Activated CD8-positive, alpha-beta memory T cell treated with anti-CD3 and anti-CD28 coated beads, Interleukin-2, amount 50 U/mL, for 24 hours (primary cell): ENCODE measurements around the gene OLFM3.

Source experiments
- DNase-seq: peaks from one replicate; pipeline ENCODE4 v3.0.0-alpha.2; 2020; ENCODE audit errors: extremely low read depth

Gene OLFM3

DNA sequence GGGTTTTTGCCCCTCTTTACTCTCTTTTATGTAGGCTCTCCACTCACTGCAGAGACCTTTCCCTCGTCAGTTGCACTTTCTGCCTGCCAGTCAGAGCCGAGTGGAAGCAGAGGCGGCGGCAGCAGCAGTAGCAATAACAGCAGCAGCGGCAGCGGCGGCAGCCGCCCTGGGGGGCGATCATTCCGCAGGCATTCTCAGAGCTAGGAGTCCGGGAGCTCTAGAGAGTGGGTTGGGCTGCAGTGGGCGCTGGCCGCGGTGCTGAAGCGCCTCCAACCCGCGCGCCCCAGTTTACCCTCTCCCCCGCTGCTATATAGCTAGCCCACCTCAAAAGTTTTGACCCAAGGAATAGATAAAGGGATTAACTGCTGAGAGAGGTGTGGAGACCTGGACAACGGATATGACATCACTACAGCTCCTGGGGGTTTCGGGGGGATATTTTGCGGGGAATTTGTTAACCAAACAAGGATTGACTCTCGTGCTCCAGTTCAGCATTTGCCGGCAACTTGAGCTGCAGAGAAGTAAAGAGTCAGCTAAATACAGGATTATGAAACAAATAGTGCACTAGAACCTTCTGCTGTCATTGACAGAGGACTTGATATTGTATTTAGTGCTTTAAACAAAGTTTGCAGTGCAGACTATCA is at the start of gene OLFM3:
OLFM3 (minus strand) TSS at position 102 of the 641 bp plus-strand sequence.
- no peak for DNase-seq

DNA sequence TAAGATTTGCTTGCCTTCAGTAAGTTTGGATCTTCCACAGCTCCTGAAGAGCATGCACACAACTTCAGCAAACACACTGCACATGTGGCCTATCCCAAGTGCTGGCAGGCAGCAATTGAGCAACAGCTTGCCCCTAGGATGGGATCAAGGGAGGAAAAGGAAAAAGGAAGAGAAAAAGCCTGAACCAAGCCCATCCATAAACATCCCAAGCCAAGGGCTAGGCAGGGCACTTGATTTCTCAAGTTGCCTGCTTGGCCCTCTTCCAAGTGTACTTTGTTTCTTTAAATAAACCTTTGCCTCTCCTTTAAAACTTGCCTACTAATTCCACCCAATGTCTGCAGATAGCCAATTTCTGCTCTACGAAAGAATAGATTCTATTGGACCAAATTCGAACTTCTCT is 49.0 kb upstream of the OLFM3 start:
- no peak for DNase-seq

DNA sequence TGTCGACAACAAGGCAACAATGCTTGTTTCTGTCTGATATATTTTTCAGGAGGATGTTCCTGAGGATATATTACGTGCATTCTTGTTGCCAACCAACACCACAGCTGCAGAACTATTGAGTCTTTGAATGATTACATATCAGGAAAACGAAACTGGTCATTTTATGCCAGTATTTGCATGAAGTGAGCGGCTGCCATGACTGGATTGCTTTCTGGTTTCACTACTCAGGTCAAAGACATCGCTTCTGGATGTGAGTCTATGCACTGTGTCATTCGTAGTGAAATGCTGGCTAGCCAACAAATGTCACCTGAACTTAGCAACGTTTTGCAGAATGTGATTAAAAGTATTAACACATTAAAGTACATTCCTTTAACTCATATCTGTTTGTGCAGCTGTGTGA is 35.8 kb upstream of the OLFM3 start:
- DNase-seq = no peak

DNA sequence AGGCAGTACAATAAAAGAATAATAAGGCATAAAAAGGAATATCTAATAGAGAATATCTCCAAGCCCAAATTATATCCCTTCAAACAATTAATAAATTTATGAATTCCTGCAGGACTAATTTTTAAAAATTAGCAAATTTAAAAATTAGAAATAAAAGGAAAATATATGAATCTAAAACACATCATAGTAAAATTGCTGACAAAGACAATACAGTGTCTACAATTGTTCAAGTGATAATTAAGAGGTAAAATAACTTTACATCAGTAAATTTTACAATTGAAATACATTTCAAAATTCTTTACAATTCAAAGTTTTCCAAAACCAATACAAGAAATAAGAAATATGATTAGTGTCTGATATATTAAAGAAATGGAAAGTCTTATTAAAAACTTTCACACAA is 22.8 kb upstream of the OLFM3 start:
- DNase-seq = no peak

DNA sequence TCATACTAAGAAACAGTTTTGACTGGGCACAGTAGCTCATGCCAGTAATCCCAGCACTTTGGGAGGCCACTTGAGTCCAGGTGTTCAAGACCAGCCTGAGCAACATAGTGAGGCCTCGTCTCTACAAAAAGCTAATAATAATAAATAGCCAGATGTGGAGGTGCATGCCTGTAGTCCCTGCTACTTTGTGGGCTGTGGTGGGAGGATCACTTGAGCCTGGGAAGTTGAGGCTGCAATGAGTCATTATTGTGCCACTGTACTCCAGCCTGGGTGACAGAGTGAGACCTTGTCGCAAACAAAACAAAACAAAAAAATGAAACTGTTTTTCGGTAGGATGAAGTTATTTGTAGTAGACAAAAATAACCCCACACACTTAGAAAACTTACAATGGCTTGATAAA is 19.0 kb upstream of the OLFM3 start:
- no peak for DNase-seq

DNA sequence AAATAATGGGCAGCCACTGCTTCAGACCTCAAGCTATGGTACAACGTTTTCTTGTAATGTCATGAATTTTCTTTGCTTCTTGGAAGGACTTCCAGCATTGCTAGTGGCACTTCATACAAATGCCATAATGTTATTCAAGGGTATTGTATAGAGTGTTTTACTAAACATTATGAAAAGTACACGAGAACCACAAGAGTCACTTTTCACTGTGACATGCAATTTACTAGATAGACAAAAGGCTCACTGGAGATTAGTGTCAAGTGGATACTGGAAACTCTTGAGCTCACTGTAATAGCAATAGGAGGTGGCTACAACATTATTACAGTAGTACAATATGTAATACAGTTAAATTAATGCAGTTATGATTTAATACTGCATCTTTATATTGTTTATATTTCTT is 5.3 kb upstream of the OLFM3 start:
- no peak for DNase-seq

DNA sequence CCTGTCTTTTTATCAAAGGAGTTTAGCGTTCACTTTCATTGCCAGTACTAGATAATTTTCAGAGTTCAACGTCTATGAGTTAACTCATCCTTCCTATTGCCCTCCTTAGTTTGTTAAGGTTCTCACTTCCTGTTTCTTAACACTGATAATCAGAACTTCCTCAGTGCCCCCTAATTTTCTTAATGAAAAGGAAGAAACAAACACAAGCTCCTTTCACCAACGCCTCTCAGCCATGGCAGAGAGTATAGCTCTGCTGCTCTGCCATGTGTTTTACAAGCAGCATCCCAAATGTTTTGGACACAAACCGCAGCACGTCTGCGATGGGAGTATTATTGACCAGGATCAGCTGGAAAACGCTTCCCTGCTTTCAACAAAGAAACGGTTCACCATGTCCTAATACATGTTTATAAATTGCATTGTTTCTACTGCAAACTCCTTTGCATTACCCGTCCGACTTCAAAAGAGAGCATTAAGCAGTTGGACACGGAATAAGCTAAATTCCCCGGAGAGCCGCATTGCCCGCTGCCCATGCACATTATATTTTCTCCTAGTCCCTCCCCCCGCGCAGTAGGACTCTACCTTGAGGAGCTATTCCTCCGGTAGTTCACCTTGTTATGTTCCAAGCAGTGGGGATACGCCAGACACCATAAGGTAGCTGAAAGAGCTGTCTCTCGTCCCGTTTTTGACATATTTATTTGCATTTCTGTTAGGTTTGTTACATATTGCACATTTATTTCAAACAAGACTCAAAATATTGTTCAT is 561 bp downstream of the OLFM3 start:
- no peak for DNase-seq

DNA sequence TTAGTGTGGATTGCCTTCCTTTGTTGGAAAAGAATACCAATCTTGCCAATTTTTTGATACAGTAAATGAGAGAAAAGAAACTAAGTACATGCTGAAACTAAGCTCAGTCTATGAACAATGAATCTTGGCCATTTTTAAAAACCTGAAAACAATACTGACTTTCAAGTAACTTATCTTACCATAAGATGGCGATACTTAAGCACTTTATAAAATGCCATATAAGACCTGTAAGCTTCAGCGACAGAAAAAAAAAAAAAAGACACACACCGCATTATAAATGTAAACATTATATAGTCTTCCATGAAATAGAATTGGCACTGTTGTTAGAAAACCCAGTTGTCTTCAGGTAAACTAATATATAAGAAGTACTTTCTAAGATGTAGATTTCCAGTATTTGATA is 3.0 kb downstream of the OLFM3 start:
- no peak for DNase-seq

DNA sequence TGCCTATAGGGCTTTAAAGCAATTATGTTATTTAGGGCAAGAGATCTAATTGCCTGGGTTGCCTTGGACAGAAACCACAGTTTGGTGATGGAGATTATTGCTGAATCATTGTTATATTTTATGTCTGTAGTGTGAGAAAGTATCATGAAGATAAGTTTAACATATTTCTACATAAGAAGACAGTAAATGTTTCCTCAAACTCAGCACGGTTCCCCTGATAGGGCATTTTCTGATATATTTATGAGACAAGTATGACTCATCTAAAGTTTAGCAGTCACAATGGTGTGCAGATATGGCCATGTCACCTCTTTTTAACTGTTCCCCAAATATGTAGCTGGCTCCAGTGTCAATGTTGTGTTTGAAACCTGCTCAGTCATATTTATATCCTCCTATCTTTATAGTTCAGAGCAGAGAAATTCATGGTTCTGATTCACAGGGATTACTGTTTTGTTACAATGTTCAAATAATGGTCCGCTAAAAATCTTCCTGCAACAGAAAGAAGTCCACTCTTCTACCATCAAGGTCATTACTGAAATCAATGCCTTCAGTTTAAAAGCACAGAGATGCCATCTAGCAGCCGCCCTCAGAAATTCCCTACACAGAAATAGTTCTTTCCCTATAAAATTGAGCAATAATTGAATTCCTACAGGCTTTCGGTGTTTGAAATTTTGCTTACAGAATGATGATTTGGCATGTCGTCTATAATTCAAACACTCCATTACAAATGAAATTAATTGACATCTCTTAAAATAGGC is 3.7 kb downstream of the OLFM3 start:
- DNase-seq = no peak

DNA sequence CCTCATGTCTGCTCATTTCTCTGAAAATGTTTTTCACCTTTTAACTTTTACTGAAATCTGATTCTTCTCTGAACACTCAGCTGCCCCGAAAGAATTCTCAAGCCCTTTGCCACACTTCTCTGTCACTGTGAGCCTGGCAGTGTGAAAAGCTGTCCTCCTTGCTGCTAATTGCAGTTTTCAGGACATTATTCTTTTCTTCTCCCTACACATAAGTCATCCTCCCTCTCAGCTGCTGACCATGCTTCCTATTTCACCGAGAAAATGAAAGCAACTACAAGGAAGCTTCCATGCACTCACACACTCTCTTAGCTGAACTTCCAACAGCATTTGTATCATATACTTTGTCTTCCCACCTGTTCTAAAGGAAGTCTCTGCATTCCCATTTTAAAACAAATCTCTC is 15.8 kb downstream of the OLFM3 start:
- no peak for DNase-seq

DNA sequence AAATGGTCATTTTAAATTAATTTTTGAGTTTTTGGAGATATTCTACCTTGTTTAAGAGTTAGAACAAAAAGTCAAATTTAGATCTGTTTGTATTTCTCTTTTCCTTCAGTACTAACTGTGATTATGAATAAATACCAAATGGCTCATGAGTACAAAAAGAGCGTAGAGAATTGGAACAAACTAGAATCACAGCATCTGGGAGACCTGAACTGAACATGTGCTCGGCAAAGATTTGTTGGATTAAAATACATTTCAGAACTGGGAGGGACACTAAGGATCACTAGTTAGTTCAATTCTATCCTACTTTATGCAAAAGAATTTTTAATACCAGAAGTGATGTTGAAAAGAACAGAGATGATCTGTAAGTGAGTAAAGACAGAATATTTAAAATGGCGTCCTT is 19.5 kb downstream of the OLFM3 start:
- DNase-seq = no peak

DNA sequence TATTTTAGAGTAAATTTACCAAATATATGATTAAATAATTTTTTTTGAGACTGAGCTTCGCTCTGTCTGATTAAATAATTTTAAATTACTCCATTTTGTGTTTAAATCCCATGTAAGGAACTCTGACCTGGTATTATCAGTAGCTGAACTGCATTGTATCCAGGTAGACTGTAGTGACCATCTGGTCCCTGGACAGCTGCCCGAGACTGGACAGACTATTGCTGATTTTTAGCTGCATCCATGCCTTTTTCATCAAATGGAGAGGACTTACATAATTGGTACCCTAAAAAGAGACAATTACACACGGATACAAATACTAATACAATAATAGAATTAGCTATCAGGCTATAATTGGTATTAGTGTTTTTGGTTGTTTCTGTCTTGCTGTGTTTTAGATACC is 20.6 kb downstream of the OLFM3 start:
- DNase-seq = no peak

DNA sequence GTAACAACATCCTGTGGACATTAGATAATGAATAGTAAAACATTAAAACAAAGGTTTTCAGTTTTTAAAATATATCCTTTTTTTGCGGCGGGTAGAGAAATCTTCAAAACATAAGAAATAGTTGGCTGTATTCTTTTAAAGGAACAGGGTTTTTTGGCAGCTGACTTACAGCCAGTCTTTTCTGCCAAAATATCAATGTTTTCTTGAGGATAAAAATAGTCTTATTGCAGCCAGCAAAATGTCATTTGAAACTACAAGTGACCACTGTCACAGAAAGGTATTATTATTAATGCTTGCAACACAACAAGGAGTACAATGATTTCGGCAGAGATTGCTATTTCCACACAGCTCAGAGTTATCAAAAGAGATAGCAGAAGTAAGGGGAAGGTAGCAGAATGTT is 21.4 kb downstream of the OLFM3 start:
- no peak for DNase-seq

DNA sequence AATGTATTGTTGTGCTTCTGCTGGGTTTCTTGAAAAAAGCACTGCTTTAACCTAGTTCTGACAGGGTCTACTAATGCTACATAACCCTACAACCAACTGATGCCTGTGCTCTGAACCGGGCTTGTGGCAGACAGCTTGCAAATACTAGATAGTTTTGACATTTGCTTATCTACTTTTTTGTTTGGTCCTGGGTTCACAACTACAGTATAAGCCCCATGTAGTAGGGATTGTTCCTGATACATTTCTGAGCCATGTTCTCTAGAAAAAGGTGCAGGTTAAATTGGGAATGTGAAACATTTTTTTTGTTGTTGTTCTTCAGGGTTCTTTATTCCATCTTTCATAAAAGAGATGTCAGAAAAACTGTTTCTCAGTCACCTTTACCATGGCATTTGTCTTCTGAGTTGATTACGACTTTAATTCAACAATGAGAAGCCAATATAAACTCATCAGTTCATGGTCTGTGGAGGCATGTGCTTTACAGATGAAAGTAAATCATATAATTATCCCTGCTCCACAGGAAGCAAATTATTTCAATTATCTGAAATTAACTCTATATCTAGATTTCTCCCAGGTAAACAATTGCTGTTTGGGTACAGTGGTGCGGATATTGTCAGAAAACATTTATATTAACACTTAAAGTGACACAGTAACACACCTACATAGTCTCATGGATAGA is 22.0 kb downstream of the OLFM3 start:
- no peak for DNase-seq

DNA sequence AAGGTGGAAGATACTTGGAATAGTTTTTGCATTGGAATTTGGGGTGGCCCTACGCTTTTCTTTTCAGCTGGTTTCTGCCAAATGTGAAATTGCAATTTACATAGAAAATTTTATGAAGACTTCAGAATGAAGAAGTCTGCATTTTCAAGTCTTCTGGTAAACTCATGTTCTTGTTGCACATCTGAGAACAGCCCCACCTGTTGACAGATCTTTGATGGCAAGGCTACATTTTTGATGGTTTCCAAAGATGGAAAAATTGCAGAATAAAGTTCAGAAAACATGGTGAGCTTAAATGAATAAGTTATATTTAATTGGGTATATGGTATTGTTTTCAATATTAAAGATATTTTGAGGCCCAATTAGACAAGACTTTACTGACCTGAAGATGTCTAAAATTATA is 25.4 kb downstream of the OLFM3 start:
- no peak for DNase-seq

DNA sequence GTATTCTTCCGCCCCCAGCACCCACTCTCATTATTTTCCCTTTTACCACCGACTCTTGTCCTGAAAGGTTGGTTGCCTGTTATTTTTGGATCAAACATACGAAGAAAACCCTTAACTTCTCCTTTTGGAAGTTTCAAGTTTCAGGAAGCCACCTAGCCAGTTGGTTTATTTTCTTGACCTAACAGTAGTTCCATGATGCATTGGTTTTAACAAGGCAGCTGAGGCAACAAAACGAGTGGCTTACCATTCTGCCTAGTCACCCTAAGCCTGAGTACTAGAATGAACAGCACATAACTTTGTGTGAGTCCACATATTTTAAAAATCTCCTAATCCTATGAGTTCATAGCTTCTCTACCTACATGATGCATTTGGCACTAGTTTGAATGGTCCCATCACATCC is 28.9 kb downstream of the OLFM3 start:
- DNase-seq = no peak

DNA sequence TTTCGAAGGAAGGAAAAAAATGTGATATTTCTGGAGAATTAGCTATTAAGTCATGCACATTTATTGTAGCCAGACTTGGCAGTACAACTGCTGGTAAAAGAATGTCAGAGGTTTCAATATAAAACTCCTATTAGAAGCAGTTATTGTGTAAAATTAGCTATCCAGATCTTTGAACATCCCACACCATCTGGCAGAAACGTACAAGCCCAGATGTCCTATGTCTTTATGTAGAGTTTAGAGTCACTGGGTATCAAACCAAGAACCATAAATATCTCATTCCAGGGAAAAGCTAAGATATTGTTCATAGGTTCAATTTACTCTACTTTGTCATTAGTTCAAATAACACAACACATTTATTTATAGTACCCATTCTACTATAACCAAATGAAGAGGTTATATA is 31.4 kb downstream of the OLFM3 start:
- DNase-seq = no peak

DNA sequence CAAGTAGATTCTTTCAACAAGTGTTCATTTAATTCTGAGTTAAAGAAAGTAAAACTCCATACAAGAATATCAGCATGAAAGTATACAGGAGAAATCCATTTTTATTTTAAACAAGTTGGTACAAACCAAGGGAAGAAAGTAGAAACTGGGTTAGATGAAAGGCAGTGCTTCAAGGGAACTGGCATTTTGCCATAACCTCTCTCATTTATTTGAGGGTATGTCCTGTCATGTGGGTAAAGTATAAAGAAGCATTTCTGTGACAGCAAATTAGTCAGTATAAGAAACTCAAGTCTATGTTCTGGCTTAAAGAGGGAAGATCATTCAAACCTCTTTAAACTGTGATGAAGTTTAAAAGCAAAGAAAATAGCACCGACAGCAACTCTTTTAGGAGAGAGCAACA is 32.0 kb downstream of the OLFM3 start:
- DNase-seq = no peak

DNA sequence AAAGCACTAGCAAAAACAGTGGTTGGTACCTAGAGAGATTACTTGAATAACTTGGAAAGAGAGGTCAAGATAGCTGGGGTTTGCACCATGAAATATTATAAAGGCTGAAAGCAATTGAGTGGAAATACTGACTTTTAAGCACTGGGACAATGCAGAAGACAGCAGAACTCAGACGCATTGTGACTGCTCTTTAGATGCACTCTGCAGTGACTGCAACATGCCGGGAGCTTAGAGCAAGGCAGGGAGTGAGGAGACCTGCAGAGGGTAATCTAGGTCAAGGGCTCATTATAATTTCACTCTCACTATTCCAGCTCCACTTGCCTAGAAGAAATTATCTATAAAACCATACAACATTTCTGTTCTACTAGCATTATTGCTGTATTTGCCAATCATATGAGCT is 36.6 kb downstream of the OLFM3 start:
- no peak for DNase-seq

DNA sequence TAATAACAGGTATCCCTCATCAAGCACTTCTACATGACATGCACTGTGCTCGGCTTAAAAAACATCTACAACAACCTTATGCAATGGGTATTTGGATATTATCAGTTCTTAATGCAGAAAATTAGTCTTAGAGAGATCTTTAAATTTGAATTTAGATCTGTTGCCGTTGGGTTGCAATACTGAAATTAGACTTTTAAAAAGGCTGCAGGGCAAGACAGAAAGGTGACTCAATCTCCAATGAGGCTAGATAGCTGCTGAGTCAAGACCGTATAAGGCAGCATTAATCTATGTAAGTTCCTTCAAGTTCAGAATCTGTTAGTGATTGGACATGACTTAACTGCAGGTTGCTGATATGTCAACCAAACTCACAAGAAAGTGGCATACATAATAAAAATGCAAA is 37.3 kb downstream of the OLFM3 start:
- no peak for DNase-seq

DNA sequence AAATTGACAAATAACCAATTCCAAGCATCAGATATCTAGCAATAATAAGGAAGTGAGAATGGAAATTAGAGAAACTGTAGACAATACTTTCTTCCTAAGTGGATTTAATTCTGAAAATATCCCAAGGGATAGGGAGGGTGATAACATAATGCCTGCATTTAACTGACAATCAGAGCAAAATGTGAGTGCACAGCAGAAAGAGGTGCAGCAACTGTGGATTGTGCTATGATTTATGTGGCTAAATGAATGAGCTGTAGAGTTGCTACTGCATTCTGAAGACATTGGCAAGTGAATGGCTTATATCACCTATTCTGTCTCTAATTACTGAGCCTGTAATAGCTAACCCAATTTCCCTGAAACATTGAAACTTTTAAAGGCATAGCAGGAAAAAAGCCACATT is 39.0 kb downstream of the OLFM3 start:
- DNase-seq = no peak

DNA sequence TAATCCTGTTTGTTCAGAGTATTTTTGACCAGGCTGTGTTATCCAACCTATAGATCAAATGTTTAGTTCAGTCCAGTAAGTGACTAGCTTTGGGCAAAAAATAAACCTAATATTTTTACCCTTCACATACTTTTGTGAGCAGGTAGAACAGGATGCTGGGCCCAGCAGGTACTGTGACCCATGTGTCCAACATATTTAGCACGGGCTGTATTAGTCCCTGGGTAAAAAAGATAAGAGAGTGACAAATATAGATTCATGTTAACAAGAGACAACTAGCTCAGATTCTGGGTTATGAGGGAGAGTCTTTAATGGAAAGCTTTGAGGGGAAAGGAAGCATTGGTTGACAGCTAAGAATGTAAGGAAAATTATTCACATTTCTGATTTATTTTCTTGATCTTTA is 43.1 kb downstream of the OLFM3 start:
- DNase-seq = no peak

DNA sequence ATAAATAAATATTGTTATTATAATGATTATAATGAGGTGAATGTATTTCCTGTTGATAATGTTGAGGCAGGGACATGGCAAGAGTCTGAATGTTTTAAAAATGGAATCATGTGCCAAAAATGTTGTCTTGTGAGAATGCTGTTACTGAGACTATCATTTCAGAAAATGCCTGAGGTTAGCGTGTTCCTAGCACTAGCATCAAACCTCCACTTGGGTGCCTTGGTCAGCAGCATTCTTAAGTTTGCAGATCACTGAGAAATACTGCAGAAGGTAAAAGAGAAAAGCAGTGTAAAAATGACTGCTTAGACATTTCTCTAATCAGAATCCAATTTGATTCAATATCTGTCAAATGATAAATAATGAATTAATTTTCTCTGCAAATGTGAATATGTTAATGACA is 50.8 kb downstream of the OLFM3 start:
- no peak for DNase-seq
